Gastroesophageal sphincter (tissue), 4 donors: Measurements from ENCODE around the gene MS4A12. TPM values are rescaled to one million over a fixed set of nuclear protein-coding genes. Genes with fewer than 3 reads are reported as not detected.
"Not testable (repeated sequence)": the region's sequence is repeated elsewhere in the genome, so short reads cannot be mapped to it uniquely, and the experiment has no call there.

Experiments
- ATAC-seq: fragments of 150-250 bp; one replicate; pipeline ENCODE4 v1.9.1; 2016; ENCODE audit warnings: mild to moderate bottlenecking, moderate library complexity
- H3K27ac ChIP-seq, 4 donors: fragments of 200-600 bp; sonication (generic) in 3 of 4; 1 replicate in 3 of 4; 2 replicates in 1 of 4; pipeline ENCODE4 v1.5.1; 2016 to 2019
- H3K27me3 ChIP-seq: fragments of 200-600 bp; sonication (generic); one replicate; pipeline ENCODE4 v1.5.1; 2019
- H3K36me3 ChIP-seq, 2 donors: fragments of 200-600 bp; sonication (generic); one replicate each; pipeline ENCODE4 v1.5.1; 2019; ENCODE audit warnings: control low read depth in 1 of 2
- H3K4me1 ChIP-seq, 3 donors: fragments of 200-600 bp; sonication (generic); 1 replicate in 2 of 3; 2 replicates in 1 of 3; pipeline ENCODE4 v1.5.1; 2016 to 2019; ENCODE audit warnings: control low read depth in 2 of 3
- H3K4me3 ChIP-seq, 2 donors: fragments of 200-600 bp; sonication (generic); one replicate each; pipeline ENCODE4 v1.5.1; 2019; ENCODE audit warnings: mild to moderate bottlenecking in 1 of 2, moderate library complexity in 1 of 2
- H3K9me3 ChIP-seq, 3 donors: fragments of 200-600 bp; sonication (generic); one replicate each; pipeline ENCODE4 v1.5.1; 2017 to 2019; ENCODE audit warnings: control low read depth in 2 of 3
- CTCF ChIP-seq, 4 experiments: fragments of 200-600 bp in 2 of 4; fragments of 450-650 bp in 2 of 4; sonication (generic) in 1 of 4; IDR thresholded peaks; one replicate each; pipeline ENCODE4 v1.5.1; 2017 to 2019; ENCODE audit warnings: antibody characterized with exemption in 4 of 4, mild to moderate bottlenecking in 2 of 4, moderate library complexity in 2 of 4
- EP300 ChIP-seq: sonication (generic); formaldehyde crosslinking; IDR thresholded peaks from one replicate; pipeline ENCODE4 v1.6.1; 2017; ENCODE audit warnings: antibody characterized with exemption, mild to moderate bottlenecking
- POLR2A ChIP-seq, 2 donors: fragments of 450-650 bp; IDR thresholded peaks; one replicate each; pipeline ENCODE4 v1.6.1; 2017; ENCODE audit warnings: antibody characterized with exemption in 2 of 2, mild to moderate bottlenecking in 2 of 2, moderate library complexity in 1 of 2
- POLR2AphosphoS5 ChIP-seq: sonication (generic); formaldehyde crosslinking; IDR thresholded peaks from one replicate; pipeline ENCODE4 v1.6.1; 2017; ENCODE audit warnings: antibody characterized with exemption
- WGBS, 2 donors: methylation state at CpG; one replicate each; pipeline ENCODE4 v1.1.5; 2018; ENCODE audit warnings: low coverage in 1 of 2; 5-methylcytosine and 5-hydroxymethylcytosine counted together
- total RNA-seq, 4 donors: library from RNA; depleted of rRNA; stranded (reverse); fragments of >200 nt; gene quantifications; one replicate each; pipeline ENCODE4 v1.1.0, GENCODE V29; 2016

MS4A12 gene
- total RNA-seq, 4 donors from 2014 or later, result not detected

- Histone ChIP-seq H3K4me3 (no peak overlapping the region), H3K4me1 (no peaks in the 10 kb centered on the region), H3K27ac (no peak overlapping the region), H3K27me3 (no peaks in the 10 kb centered on the region), H3K9me3 (peaks cover 0 to 12% (median 0%) of the 10 kb centered on the region in 3 donors), H3K36me3 (no peaks in the 10 kb centered on the region)
- 38 to 50% methylated on average over 1 of the region's 1 CpG for WGBS, 2 donors
- no peak for ATAC-seq
- TF ChIP-seq CTCF (IDR thresholded peaks at IDR 0.05) (no peak), POLR2AphosphoS5 (no peak), POLR2A (IDR thresholded peaks at IDR 0.05) (no peak), EP300 (no peak)
Observed at GRCh38 chr11:60528465-60528864, 35.9 kb downstream of the MS4A12 start.

- ATAC-seq, result no peak
- Histone ChIP-seq H3K9me3 (peaks cover 0 to 12% (median 0%) of the 10 kb centered on the region in 3 donors), H3K4me3 (no peak overlapping the region), H3K27me3 (no peaks in the 10 kb centered on the region), H3K4me1 (no peaks in the 10 kb centered on the region), H3K36me3 (no peaks in the 10 kb centered on the region), H3K27ac (no peak overlapping the region)
- WGBS, 2 donors, result 20 to 21% methylated on average over 1 of the region's 1 CpG
- TF ChIP-seq POLR2A (IDR thresholded peaks at IDR 0.05), result no peak
- TF ChIP-seq CTCF (IDR thresholded peaks at IDR 0.05), result no peak
- no peak for TF ChIP-seq POLR2AphosphoS5
- no peak for TF ChIP-seq EP300
Observed at GRCh38 chr11:60528934-60529333, 36.4 kb downstream of the MS4A12 start.

GRCh38 chr11:60530454-60531100 is 38.0 kb downstream of the MS4A12 start:
- H3K4me1 ChIP-seq, result no peaks in the 10 kb centered on the region
- no peak overlapping the region for H3K27ac ChIP-seq
- H3K27me3 ChIP-seq, result no peaks in the 10 kb centered on the region
- TF ChIP-seq CTCF (IDR thresholded peaks at IDR 0.05) (no peak), POLR2A (IDR thresholded peaks at IDR 0.05) (no peak), EP300 (no peak), POLR2AphosphoS5 (no peak)
- H3K4me3 ChIP-seq, result no peak overlapping the region
- no peak for ATAC-seq
- peaks cover 0 to 12% (median 0%) of the 10 kb centered on the region in 3 donors for H3K9me3 ChIP-seq
- H3K36me3 ChIP-seq, result no peaks in the 10 kb centered on the region
- WGBS, 2 donors, result 76 to 86% methylated on average over 1 to 3 of the region's 3 CpGs

- peaks cover 0 to 12% (median 0%) of the 10 kb centered on the region in 3 donors for H3K9me3 ChIP-seq
- H3K36me3 ChIP-seq, ATAC-seq, H3K4me1 ChIP-seq, H3K4me3 ChIP-seq, H3K27me3 ChIP-seq, H3K27ac ChIP-seq: not testable (repeated sequence)
- WGBS, 2 donors, result no CpG with 5 or more reads among the region's 18 CpGs
Observed at GRCh38 chr11:60532383-60532782, 39.8 kb downstream of the MS4A12 start.

- not testable (repeated sequence) for H3K27me3 ChIP-seq, ATAC-seq, H3K36me3 ChIP-seq, H3K9me3 ChIP-seq, H3K4me3 ChIP-seq, H3K4me1 ChIP-seq, H3K27ac ChIP-seq
Observed at GRCh38 chr11:60538627-60539026, 46.0 kb downstream of the MS4A12 start.

- WGBS, 2 donors, result 79 to 86% methylated on average over 3 to 5 of the region's 5 CpGs
- Histone ChIP-seq H3K36me3 (no peaks in the 10 kb centered on the region), H3K4me1 (no peaks in the 10 kb centered on the region), H3K4me3 (no peak overlapping the region), H3K9me3 (no peaks in the 10 kb centered on the region), H3K27ac (no peak overlapping the region), H3K27me3 (no peaks in the 10 kb centered on the region)
- TF ChIP-seq EP300, result no peak
- no peak for TF ChIP-seq CTCF (IDR thresholded peaks at IDR 0.05)
- TF ChIP-seq POLR2A (IDR thresholded peaks at IDR 0.05), result no peak
- TF ChIP-seq POLR2AphosphoS5, result no peak
- ATAC-seq, result no peak
Observed at GRCh38 chr11:60544077-60544476, 51.5 kb downstream of the MS4A12 start.

Other genes starting within 250 kb of the MS4A12 start
- gene MS4A4E, start 249.6 kb upstream of the MS4A12 start, total RNA-seq, result 1 to 10 TPM in 3 of 4 donors, not detected in 1; 3.0 to 8.2 (median 3.9) TPM
- 10 to 100 TPM; 10.5 to 65.7 (median 25.8) TPM for gene MS4A4A, start 212.1 kb upstream of the MS4A12 start, total RNA-seq
- not detected for gene MS4A6E, start 165.5 kb upstream of the MS4A12 start, total RNA-seq
- gene MS4A7, start 114.2 kb upstream of the MS4A12 start, total RNA-seq, result 10 to 100 TPM; 15.0 to 34.2 (median 23.5) TPM
- 1 to 10 TPM; 1.3 to 2.4 (median 1.6) TPM for gene MS4A14, start 96.3 kb upstream of the MS4A12 start, total RNA-seq
- not detected for gene MS4A5, start 63.2 kb upstream of the MS4A12 start, total RNA-seq
- gene MS4A1, start 36.9 kb upstream of the MS4A12 start, total RNA-seq, result under 1 TPM in 2 of 4 donors, not detected in 2; 0.12 to 0.40 TPM
- gene MS4A13, start 22.6 kb downstream of the MS4A12 start, total RNA-seq, result not detected
- gene MS4A8, start 206.8 kb downstream of the MS4A12 start, total RNA-seq, result not detected
- gene MS4A18, start 231.9 kb downstream of the MS4A12 start, total RNA-seq, result not detected